IgD-negative memory B cell (primary cell): ENCODE results near the gene TGFB2. TPM values are rescaled to one million over a fixed set of nuclear protein-coding genes. Genes with fewer than 3 reads are reported as not detected.
A peak's percentile ranks its signal among the peaks of the same experiment; 100 is the strongest.

Experiments
- H3K27ac Mint-ChIP-seq, 3 donors: one replicate each; pipeline ENCODE4 v1.8.0; 2020 to 2022; ENCODE audit warnings: mild to moderate bottlenecking in 3 of 3, mixed read lengths in 3 of 3, moderate library complexity in 1 of 3
- H3K27me3 Mint-ChIP-seq: one replicate; pipeline ENCODE4 v1.8.0; 2021; ENCODE audit warnings: mixed read lengths
- H3K36me3 Mint-ChIP-seq: one replicate; pipeline ENCODE4 v1.8.0; 2020; ENCODE audit warnings: mild to moderate bottlenecking, mixed read lengths
- H3K4me1 Mint-ChIP-seq, 3 donors: one replicate each; pipeline ENCODE4 v1.8.0; 2020 to 2022; ENCODE audit warnings: mixed read lengths in 3 of 3, mild to moderate bottlenecking in 1 of 3
- H3K4me3 Mint-ChIP-seq, 4 donors: one replicate each; pipeline ENCODE4 v1.8.0; 2020 to 2022; ENCODE audit warnings: mild to moderate bottlenecking in 4 of 4, mixed read lengths in 4 of 4, moderate library complexity in 3 of 4
- H3K9me3 Mint-ChIP-seq, 3 donors: one replicate each; pipeline ENCODE4 v1.8.0; 2020 to 2021; ENCODE audit warnings: mixed read lengths in 3 of 3, mild to moderate bottlenecking in 1 of 3
- polyA plus RNA-seq: library from polyadenylated mRNA; unstranded; fragments of 300-500 nt; fragmentation: Illumina TruSeq; gene quantifications from one replicate; pipeline ENCODE4 v1.2.3, GENCODE V29; 2021

TGFB2 gene
- polyA plus RNA-seq, 1 donor from 2014 or later = 0.59 TPM

GRCh38 chr1:218347723-218348627 lies 2.8 kb downstream of the TGFB2 start:
- Mint-ChIP-seq H3K4me1 (peaks cover 27 to 45% (median 37%) of the 10 kb centered on the region in 3 donors), H3K27ac (peak overlapping the region in 2 of 3 donors; percentile 54 to 82), H3K4me3 (peak overlapping the region in 1 of 4 donors; percentile 38)

DNA sequence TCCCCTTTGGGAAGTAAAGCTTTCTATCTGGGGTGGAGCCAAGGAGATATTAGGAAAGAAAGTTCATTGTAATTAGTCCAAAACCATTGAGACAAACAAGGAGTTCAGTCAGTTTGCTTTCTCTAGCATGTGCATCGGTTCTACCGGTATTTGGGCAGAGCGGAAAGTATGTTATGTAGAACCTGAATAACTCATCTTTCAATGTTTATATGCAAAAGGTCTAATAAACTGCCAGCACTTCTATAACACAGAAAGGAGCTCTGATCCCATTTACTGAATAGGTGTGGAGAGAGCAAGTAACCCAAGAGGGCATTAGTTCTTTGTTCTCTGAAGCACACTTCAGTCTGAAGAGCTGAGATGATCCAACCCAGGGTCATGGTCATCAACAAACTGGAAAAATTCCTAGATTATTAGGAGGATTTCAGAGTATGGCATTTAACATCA lies 3.5 kb downstream of the TGFB2 start:
- Mint-ChIP-seq H3K4me3 (peak overlapping the region in 1 of 4 donors; percentile 34), H3K36me3 (no peaks in the 10 kb centered on the region), H3K27ac (peak overlapping the region; percentile 35 to 76 (median 54)), H3K4me1 (peaks cover 27 to 45% (median 37%) of the 10 kb centered on the region in 3 donors), H3K27me3 (no peaks in the 10 kb centered on the region), H3K9me3 (no peaks in the 10 kb centered on the region)

More at GRCh38 chr1:218347723-218348627, 2.8 kb downstream of the TGFB2 start:
- H3K9me3 Mint-ChIP-seq = no peaks in the 10 kb centered on the region
- no peaks in the 10 kb centered on the region for H3K36me3 Mint-ChIP-seq
- H3K27me3 Mint-ChIP-seq = no peaks in the 10 kb centered on the region

- H3K36me3 Mint-ChIP-seq = no peaks in the 10 kb centered on the region
- H3K27me3 Mint-ChIP-seq = no peaks in the 10 kb centered on the region
- H3K4me1 Mint-ChIP-seq = peaks cover 27 to 45% (median 37%) of the 10 kb centered on the region in 3 donors
- H3K9me3 Mint-ChIP-seq = no peaks in the 10 kb centered on the region
- peak overlapping the region; percentile 48 to 88 (median 66) for H3K4me3 Mint-ChIP-seq
- H3K27ac Mint-ChIP-seq = peak overlapping the region in 2 of 3 donors; percentile 13 to 76
Observed at GRCh38 chr1:218349348-218350034, 4.4 kb downstream of the TGFB2 start.

GRCh38 chr1:218350035-218350525 lies 4.9 kb downstream of the TGFB2 start:
- Mint-ChIP-seq H3K36me3 (no peaks in the 10 kb centered on the region), H3K4me3 (peak overlapping the region; percentile 48 to 88 (median 66)), H3K9me3 (no peaks in the 10 kb centered on the region), H3K27me3 (no peaks in the 10 kb centered on the region), H3K4me1 (peaks cover 27 to 45% (median 37%) of the 10 kb centered on the region in 3 donors), H3K27ac (peak overlapping the region in 2 of 3 donors; percentile 13 to 76)

DNA sequence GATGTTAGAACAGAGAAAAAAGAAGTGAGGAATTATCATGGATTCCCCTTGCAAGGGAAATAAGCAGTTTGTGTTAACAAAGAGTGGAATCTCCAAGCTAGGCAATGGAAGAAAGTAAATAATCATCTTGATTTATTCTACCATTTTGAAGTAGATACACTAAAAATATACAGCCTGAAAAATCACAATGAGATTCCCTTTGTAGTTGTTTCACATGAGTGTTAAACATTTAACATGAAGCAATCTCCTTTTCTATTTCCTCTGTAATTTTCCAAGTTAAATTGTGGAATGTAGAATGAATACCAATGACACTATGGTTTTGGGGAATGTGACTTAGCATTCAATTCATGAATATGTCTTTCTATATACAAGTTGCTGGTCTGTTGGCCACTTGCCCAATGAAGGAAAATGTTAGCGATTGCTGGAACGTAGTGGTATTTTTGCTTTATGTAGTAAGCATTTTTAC lies 5.7 kb downstream of the TGFB2 start:
- Mint-ChIP-seq H3K4me1 (peaks cover 27 to 45% (median 37%) of the 10 kb centered on the region in 3 donors), H3K9me3 (no peaks in the 10 kb centered on the region), H3K27ac (peak overlapping the region; percentile 83 to 85 (median 84)), H3K4me3 (peak overlapping the region; percentile 79 to 91 (median 84)), H3K36me3 (no peaks in the 10 kb centered on the region), H3K27me3 (no peaks in the 10 kb centered on the region)

DNA sequence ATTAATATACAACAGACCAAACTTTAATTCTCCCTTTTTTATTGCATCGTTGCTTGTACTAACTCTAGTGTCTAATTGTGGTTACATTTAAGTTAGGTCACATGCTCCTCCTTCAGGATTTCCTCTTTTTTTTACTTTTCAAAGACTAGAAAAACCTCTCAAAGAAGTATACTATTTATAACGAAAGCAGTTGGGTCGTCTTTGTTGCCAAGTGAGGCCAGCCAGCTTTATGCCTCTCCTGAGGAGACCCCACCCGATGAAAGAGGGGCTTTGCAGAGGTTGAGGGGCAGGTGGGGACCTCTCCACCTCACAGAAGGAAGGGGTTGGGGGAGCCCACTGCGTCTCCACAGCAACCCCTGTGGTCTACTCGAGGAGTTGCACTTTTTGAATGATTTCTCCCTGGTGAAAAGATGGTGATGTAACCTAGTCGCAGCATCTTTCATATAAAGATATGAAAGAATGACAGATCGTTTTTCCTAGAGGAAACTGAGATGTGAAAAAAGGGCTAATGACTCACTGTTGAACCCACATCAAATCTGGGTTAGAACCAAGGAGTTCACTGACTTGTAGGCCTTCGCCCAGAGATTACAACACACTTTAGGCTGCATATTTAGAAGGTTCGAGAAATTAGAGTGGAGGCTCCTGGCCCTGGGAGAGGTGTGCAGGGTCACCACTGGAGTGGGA lies 6.4 kb downstream of the TGFB2 start:
- H3K27ac Mint-ChIP-seq = peak overlapping the region; percentile 83 to 85 (median 84)
- peaks cover 27 to 42% (median 36%) of the 10 kb centered on the region in 3 donors for H3K4me1 Mint-ChIP-seq
- no peaks in the 10 kb centered on the region for H3K27me3 Mint-ChIP-seq

DNA sequence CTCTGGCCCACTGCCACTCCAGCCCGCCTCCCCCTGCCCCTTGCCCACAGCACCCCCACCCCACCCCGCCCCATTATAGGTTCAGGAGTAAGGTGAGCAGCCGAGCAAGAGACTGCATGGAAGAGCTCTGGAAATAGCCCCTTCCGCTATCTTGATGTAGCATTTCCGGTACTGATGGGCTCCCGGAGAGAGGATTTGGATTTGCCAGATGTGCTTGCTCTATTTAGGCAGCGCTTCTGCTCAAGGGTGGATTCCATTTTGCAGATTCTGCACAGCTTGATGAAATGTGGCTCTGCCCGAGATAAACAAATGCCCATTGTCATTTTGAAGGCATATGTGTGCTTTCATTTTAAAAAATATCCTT lies 6.9 kb downstream of the TGFB2 start:
- no peak overlapping the region for H3K27ac Mint-ChIP-seq

More for the DNA sequence above, 6.4 kb downstream of the TGFB2 start:
- Mint-ChIP-seq H3K4me3 (peak overlapping the region; percentile 79 to 91 (median 84)), H3K36me3 (no peaks in the 10 kb centered on the region), H3K9me3 (no peaks in the 10 kb centered on the region)

DNA sequence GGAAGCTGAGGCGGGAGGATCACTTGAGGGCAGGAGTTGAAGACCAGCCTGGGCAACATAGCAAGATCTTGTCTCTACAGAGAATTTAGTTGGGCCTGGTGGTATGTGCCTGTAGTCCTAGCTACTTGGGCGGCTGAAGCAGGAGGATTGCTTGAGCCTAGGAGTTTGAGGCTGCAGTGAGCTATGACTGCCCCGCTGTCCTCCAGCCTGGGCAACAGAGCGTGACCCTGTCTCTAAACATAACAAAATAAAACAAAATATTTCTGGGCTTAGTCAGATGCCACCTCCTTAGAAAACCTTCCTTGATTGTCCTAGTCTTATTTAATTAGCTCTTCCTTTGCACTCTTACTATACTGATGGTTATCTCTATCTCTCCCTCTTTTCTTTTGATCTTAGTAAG lies 8.5 kb downstream of the TGFB2 start:
- Mint-ChIP-seq H3K27me3 (no peaks in the 10 kb centered on the region), H3K4me3 (no peak overlapping the region), H3K4me1 (peaks cover 15 to 26% (median 22%) of the 10 kb centered on the region in 3 donors), H3K36me3 (no peaks in the 10 kb centered on the region), H3K27ac (no peak overlapping the region), H3K9me3 (no peaks in the 10 kb centered on the region)

More for the DNA sequence above, 6.9 kb downstream of the TGFB2 start:
- no peaks in the 10 kb centered on the region for H3K27me3 Mint-ChIP-seq
- H3K4me1 Mint-ChIP-seq = peaks cover 25 to 37% (median 34%) of the 10 kb centered on the region in 3 donors
- no peaks in the 10 kb centered on the region for H3K36me3 Mint-ChIP-seq
- H3K4me3 Mint-ChIP-seq = no peak overlapping the region
- no peaks in the 10 kb centered on the region for H3K9me3 Mint-ChIP-seq

DNA sequence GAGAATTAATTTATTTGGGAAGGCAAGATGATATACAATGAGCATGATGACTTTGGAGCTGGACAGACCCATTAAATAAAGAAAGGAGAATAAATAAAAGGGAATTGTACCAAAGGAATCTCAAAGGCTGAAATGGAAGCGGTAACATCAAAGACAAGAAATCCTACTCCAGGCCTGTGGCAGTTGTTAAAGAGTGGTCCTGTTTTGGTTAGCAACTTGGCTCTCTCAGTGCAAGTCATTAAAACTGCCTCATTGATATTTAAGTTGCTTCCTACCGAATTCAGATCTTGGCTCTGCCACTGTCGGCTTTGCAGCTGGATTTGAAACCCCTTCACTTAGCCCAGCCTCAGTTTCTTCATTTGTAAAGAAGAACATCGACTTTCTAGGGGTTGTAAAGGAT lies 10.1 kb downstream of the TGFB2 start:
- Mint-ChIP-seq H3K36me3 (no peaks in the 10 kb centered on the region), H3K27me3 (no peaks in the 10 kb centered on the region), H3K9me3 (no peaks in the 10 kb centered on the region), H3K27ac (no peak overlapping the region), H3K4me3 (no peak overlapping the region), H3K4me1 (peaks cover 6 to 15% (median 10%) of the 10 kb centered on the region in 3 donors)

GRCh38 chr1:218357211-218357892 lies 12.2 kb downstream of the TGFB2 start:
- no peaks in the 10 kb centered on the region for H3K27me3 Mint-ChIP-seq
- H3K9me3 Mint-ChIP-seq = no peaks in the 10 kb centered on the region
- peaks cover 0 to 5% (median 1%) of the 10 kb centered on the region in 3 donors for H3K4me1 Mint-ChIP-seq
- H3K4me3 Mint-ChIP-seq = no peak overlapping the region
- no peak overlapping the region for H3K27ac Mint-ChIP-seq
- H3K36me3 Mint-ChIP-seq = no peaks in the 10 kb centered on the region

GRCh38 chr1:218357893-218358232 lies 12.7 kb downstream of the TGFB2 start:
- H3K36me3 Mint-ChIP-seq = no peaks in the 10 kb centered on the region
- H3K9me3 Mint-ChIP-seq = no peaks in the 10 kb centered on the region
- no peak overlapping the region for H3K4me3 Mint-ChIP-seq
- no peaks in the 10 kb centered on the region for H3K27me3 Mint-ChIP-seq
- H3K27ac Mint-ChIP-seq = no peak overlapping the region
- peaks cover 0 to 5% (median 0%) of the 10 kb centered on the region in 3 donors for H3K4me1 Mint-ChIP-seq

DNA sequence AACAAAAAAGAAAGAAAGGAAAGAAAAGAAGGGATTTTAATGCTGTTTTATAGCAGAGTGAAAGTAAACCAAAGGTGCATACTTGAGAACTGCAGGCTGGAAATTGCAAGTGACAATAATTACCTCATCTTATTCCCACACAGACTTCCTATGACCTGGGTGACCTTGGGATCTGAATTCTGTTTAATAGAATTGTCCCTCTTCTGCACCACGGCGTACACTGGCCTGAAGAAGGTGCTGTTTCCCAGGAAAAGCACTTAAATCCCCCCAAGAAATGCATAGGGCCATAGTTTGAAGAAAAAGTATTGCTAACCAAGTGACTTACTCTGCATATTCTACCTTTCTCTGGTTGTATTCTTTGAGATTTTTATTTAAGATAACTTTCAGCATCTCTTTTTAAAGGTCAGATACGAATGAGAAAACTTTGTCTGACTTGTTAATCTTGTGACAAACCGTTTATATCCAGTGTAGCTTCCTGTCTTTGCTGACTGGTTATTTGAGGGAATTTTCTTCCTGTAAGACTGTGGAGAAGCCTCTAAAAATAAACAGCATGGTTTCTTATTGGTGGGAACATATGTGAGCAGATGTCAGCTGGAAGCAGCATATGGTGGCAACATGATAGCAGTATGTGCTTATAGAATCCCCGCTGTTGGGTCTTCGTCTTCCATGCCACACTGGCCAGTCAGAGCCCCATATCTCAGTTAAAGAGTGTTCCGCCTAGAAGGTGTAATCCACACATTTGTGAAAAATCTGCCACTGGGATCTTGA lies 16.3 kb downstream of the TGFB2 start:
- H3K4me3 Mint-ChIP-seq = no peak overlapping the region
- H3K36me3 Mint-ChIP-seq = peaks cover 2% of the 10 kb centered on the region
- H3K4me1 Mint-ChIP-seq = peaks cover 0 to 5% (median 0%) of the 10 kb centered on the region in 3 donors
- no peak overlapping the region for H3K27ac Mint-ChIP-seq
- H3K9me3 Mint-ChIP-seq = no peaks in the 10 kb centered on the region
- H3K27me3 Mint-ChIP-seq = no peaks in the 10 kb centered on the region

- H3K4me3 Mint-ChIP-seq = no peak overlapping the region
- H3K27me3 Mint-ChIP-seq = no peaks in the 10 kb centered on the region
- peaks cover 0 to 5% (median 0%) of the 10 kb centered on the region in 3 donors for H3K4me1 Mint-ChIP-seq
- H3K9me3 Mint-ChIP-seq = no peaks in the 10 kb centered on the region
- H3K36me3 Mint-ChIP-seq = peaks cover 2% of the 10 kb centered on the region
- no peak overlapping the region for H3K27ac Mint-ChIP-seq
Observed at GRCh38 chr1:218362418-218363076, 17.4 kb downstream of the TGFB2 start.
